ENCODE data around the gene ZNF273.
"Not testable (repeated sequence)": the region's sequence is repeated elsewhere in the genome, so short reads cannot be mapped to it uniquely, and the experiment has no call there.

The ZNF273 gene

DNA sequence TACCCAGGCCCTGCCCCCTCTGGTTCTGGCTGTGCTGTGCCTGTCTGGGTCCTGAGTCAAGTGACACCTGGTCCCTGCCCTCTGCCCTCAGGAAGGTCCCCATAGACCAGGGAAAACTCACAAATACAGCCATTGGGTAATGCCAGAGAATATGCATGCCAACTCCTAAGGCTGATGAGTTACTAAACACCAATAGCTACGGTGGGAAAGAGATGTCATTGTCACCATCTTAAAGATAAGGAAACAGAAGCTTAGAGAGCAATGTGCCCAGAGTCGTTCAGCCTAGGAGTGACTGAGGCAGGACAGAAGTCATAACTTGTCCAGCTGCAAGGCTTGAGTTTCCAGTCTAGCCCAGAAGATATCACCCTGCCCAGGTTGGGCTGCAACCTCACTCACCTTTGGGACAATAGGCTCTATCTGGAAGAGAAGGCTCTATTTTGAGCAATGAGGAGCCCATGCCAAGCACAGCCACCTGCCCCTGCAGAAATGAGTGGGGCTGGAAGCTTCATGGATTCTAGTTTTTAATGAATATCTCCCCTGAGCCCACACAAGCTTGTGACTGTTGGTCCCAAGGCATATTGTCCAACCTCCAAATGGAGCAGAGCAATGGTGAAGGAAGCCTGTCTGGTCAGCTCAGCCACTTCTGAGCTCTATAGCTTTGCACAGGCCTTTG is 42.6 kb downstream of the ZNF273 start:
- no peak for DNase-seq (ENCODE audit: extremely low read depth, insufficient read length)
- Histone ChIP-seq H3K4me3 (replicated peaks; ENCODE audit: low read depth, low read length) (no peak overlapping the region), H3K27me3 (replicated peaks; ENCODE audit: control insufficient read depth, insufficient read depth, low read length) (no peaks in the 10 kb centered on the region), H3K36me3 (ENCODE audit: control insufficient read depth, insufficient read depth, low read length) (no peaks in the 10 kb centered on the region)
- TF ChIP-seq, protein P1, sequence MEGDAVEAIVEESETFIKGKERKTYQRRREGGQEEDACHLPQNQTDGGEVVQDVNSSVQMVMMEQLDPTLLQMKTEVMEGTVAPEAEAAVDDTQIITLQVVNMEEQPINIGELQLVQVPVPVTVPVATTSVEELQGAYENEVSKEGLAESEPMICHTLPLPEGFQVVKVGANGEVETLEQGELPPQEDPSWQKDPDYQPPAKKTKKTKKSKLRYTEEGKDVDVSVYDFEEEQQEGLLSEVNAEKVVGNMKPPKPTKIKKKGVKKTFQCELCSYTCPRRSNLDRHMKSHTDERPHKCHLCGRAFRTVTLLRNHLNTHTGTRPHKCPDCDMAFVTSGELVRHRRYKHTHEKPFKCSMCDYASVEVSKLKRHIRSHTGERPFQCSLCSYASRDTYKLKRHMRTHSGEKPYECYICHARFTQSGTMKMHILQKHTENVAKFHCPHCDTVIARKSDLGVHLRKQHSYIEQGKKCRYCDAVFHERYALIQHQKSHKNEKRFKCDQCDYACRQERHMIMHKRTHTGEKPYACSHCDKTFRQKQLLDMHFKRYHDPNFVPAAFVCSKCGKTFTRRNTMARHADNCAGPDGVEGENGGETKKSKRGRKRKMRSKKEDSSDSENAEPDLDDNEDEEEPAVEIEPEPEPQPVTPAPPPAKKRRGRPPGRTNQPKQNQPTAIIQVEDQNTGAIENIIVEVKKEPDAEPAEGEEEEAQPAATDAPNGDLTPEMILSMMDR (IDR thresholded peaks at IDR 0.05; ENCODE audit: insufficient read depth, low read length, poor library complexity, severe bottlenecking): no peak

DNA sequence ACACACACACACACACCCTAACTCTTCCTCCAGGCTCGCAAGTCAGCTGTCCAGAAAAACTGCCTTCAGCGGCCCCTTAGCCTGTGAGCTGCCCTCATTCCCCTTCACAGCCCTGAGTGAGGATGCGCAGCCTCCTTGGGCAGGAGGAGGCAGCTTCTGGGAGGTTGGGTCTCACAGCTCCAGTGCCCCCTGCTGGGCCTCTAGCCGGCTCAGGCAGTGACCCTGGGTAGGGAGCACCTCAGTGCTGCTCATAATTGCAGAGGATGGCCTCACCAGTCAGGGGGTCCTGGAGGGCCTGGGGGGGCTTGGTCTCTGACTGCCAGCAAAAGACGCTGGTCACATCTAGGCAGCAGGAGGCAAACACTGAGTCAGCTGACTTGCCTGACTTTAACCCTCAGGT is 43.7 kb downstream of the ZNF273 start:
- Histone ChIP-seq H3K4me3 (replicated peaks; ENCODE audit: low read depth, low read length) (no peak overlapping the region), H3K27me3 (replicated peaks; ENCODE audit: control insufficient read depth, insufficient read depth, low read length) (no peaks in the 10 kb centered on the region), H3K36me3 (ENCODE audit: control insufficient read depth, insufficient read depth, low read length) (no peaks in the 10 kb centered on the region)
- no peak for DNase-seq (ENCODE audit: extremely low read depth, insufficient read length)
- TF ChIP-seq, protein P1 (IDR thresholded peaks at IDR 0.05; ENCODE audit: insufficient read depth, low read length, poor library complexity, severe bottlenecking): no peak

DNA sequence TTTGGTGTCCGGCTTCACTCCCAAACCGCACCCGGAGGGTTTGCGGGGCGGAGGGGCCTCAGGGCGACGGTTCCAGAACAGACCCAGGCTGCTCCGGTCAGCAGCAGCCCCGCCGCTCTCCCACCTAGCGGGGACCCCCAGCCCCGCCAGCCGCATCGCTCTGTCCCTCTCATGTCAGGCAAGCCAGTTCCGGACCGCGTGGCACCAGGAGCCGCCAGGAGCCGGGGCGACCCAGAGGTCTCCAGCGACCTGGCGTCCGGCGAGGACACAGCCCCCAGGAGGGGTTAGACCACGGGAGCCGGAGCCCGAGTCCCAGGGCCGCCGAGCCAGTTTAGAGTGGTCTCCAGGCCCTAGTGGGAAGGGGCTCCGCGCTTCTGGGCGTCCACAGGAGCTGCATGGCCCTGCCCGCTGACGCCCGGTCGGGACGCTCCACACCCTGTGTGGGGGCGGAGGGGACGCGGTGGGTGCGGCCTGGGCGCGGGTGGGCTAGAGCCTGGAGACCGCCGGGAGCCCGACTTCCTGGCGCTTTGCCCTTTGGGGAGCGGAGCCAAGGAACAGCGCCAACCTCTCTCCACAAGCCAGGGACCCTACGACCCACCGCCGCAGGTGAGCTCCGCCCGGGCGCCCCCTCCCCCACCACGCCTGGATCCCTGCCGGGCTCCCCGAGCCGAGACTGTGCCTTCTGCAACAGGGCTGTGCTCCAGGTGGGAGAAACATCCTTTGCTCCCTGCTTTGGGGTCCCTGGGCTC is 44.4 kb downstream of the ZNF273 start:
- no peak overlapping the region for H3K4me3 ChIP-seq (replicated peaks; ENCODE audit: low read depth, low read length)
- TF ChIP-seq, protein P1 (IDR thresholded peaks at IDR 0.05; ENCODE audit: insufficient read depth, low read length, poor library complexity, severe bottlenecking): no peak
- H3K27me3 ChIP-seq (replicated peaks; ENCODE audit: control insufficient read depth, insufficient read depth, low read length): no peaks in the 10 kb centered on the region
- no peaks in the 10 kb centered on the region for H3K36me3 ChIP-seq (ENCODE audit: control insufficient read depth, insufficient read depth, low read length)
- no peak for DNase-seq (ENCODE audit: extremely low read depth, insufficient read length)

DNA sequence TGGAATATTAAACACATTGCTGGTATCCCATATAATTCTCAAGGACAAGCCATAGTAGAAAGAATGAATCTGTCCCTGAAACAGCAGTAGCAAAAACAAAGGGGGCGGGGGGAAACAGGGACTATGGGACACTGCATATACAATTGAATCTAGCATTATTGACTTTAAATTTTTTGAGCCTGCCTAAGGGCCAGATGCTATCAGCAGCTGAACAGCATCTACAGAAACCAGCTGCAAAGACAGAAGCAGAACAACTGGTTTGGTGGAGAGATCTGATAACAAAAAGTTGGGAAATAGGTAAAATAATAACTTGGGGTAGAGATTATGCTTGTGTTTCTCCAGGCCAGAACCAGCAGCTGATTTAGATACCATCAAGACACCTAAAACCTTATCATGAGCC is 45.7 kb downstream of the ZNF273 start:
- not testable (repeated sequence) for H3K4me3 ChIP-seq (replicated peaks; ENCODE audit: low read depth, low read length); H3K36me3 ChIP-seq (ENCODE audit: control insufficient read depth, insufficient read depth, low read length); DNase-seq (ENCODE audit: extremely low read depth, insufficient read length); H3K27me3 ChIP-seq (replicated peaks; ENCODE audit: control insufficient read depth, insufficient read depth, low read length)

DNA sequence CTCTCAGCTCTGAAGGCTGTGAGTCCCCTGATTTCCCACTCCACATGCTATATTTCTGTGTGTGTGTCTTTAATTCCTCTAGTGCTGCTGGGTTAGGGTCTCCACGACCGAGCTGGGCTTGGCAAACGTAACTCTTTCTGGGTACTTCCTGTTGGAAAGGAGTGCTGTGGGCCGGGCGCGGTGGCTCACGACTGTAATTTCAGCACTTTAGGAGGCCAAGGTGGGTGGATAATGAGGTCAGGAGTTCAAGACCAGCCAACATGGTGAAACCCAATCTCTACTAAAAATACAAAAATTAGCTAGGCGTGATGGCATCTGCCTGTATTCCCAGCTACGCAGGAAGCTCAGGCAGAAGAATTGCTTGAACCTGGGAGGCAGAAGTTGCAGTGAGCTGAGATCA is 47.6 kb downstream of the ZNF273 start:
- not testable (repeated sequence) for H3K27me3 ChIP-seq (replicated peaks; ENCODE audit: control insufficient read depth, insufficient read depth, low read length); DNase-seq (ENCODE audit: extremely low read depth, insufficient read length); H3K36me3 ChIP-seq (ENCODE audit: control insufficient read depth, insufficient read depth, low read length); H3K4me3 ChIP-seq (replicated peaks; ENCODE audit: low read depth, low read length)

DNA sequence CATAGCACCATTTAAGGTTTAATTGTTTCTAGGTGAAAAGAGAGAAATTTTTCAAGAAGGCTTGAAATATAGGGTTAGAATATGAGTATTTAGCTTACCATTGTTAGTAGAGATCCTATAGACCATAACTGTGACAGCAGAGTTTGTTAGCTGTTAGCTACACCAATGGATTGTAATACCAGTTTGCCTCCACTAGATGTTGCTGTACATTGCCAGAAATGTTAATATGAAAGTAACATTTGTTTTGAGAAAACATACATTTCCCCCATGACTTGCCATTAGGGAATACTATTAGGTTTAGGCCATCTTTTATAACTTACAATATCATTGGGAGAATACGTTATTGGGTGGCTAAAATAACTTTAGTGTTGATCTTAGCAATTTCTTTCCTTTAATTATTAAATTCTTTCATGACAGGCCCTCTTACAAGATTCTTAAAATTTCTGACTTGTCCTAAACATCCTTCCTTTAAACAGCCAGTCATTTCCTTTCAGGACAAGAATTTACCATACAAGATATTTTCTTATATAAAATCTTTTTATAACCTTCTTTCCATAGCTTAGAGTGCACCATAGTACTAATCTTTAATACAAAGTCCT is 48.3 kb downstream of the ZNF273 start:
- Histone ChIP-seq H3K4me3 (replicated peaks; ENCODE audit: low read depth, low read length) (no peak overlapping the region), H3K36me3 (ENCODE audit: control insufficient read depth, insufficient read depth, low read length) (no peaks in the 10 kb centered on the region), H3K27me3 (replicated peaks; ENCODE audit: control insufficient read depth, insufficient read depth, low read length) (no peaks in the 10 kb centered on the region)
- TF ChIP-seq, protein P1 (IDR thresholded peaks at IDR 0.05; ENCODE audit: insufficient read depth, low read length, poor library complexity, severe bottlenecking): peak; percentile 67
- no peak for DNase-seq (ENCODE audit: extremely low read depth, insufficient read length)

Data from GM06990 (cell line).